Gastroesophageal sphincter (tissue), 4 donors: ENCODE results near the gene JAM3. TPM values are rescaled to one million over a fixed set of nuclear protein-coding genes. Genes with fewer than 3 reads are reported as not detected.
"Not testable (repeated sequence)": the region's sequence is repeated elsewhere in the genome, so short reads cannot be mapped to it uniquely, and the experiment has no call there.

Experiments used
- ATAC-seq: fragments of 150-250 bp; one replicate; pipeline ENCODE4 v1.9.1; 2016; ENCODE audit warnings: mild to moderate bottlenecking, moderate library complexity
- H3K27ac ChIP-seq, 4 donors: fragments of 200-600 bp; sonication (generic) in 3 of 4; 1 replicate in 3 of 4; 2 replicates in 1 of 4; pipeline ENCODE4 v1.5.1; 2016 to 2019
- H3K27me3 ChIP-seq: fragments of 200-600 bp; sonication (generic); one replicate; pipeline ENCODE4 v1.5.1; 2019
- H3K36me3 ChIP-seq, 2 donors: fragments of 200-600 bp; sonication (generic); one replicate each; pipeline ENCODE4 v1.5.1; 2019; ENCODE audit warnings: control low read depth in 1 of 2
- H3K4me1 ChIP-seq, 3 donors: fragments of 200-600 bp; sonication (generic); 1 replicate in 2 of 3; 2 replicates in 1 of 3; pipeline ENCODE4 v1.5.1; 2016 to 2019; ENCODE audit warnings: control low read depth in 2 of 3
- H3K4me3 ChIP-seq, 2 donors: fragments of 200-600 bp; sonication (generic); one replicate each; pipeline ENCODE4 v1.5.1; 2019; ENCODE audit warnings: mild to moderate bottlenecking in 1 of 2, moderate library complexity in 1 of 2
- H3K9me3 ChIP-seq, 3 donors: fragments of 200-600 bp; sonication (generic); one replicate each; pipeline ENCODE4 v1.5.1; 2017 to 2019; ENCODE audit warnings: control low read depth in 2 of 3
- CTCF ChIP-seq, 4 experiments: fragments of 200-600 bp in 2 of 4; fragments of 450-650 bp in 2 of 4; sonication (generic) in 1 of 4; IDR thresholded peaks; one replicate each; pipeline ENCODE4 v1.5.1; 2017 to 2019; ENCODE audit warnings: antibody characterized with exemption in 4 of 4, mild to moderate bottlenecking in 2 of 4, moderate library complexity in 2 of 4
- EP300 ChIP-seq: sonication (generic); formaldehyde crosslinking; IDR thresholded peaks from one replicate; pipeline ENCODE4 v1.6.1; 2017; ENCODE audit warnings: antibody characterized with exemption, mild to moderate bottlenecking
- POLR2A ChIP-seq, 2 donors: fragments of 450-650 bp; IDR thresholded peaks; one replicate each; pipeline ENCODE4 v1.6.1; 2017; ENCODE audit warnings: antibody characterized with exemption in 2 of 2, mild to moderate bottlenecking in 2 of 2, moderate library complexity in 1 of 2
- POLR2AphosphoS5 ChIP-seq: sonication (generic); formaldehyde crosslinking; IDR thresholded peaks from one replicate; pipeline ENCODE4 v1.6.1; 2017; ENCODE audit warnings: antibody characterized with exemption
- WGBS, 2 donors: methylation state at CpG; one replicate each; pipeline ENCODE4 v1.1.5; 2018; ENCODE audit warnings: low coverage in 1 of 2; 5-methylcytosine and 5-hydroxymethylcytosine counted together
- total RNA-seq, 4 donors: library from RNA; depleted of rRNA; stranded (reverse); fragments of >200 nt; gene quantifications; one replicate each; pipeline ENCODE4 v1.1.0, GENCODE V29; 2016

The JAM3 gene
- total RNA-seq, 4 donors from 2014 or later: 91.0 to 163 (median 104) TPM

GRCh38 chr11:134082990-134083389 is 14.1 kb downstream of the JAM3 start:
- 48 to 89% methylated on average over 2 of the region's 2 CpGs for WGBS, 2 donors
- TF ChIP-seq CTCF (IDR thresholded peaks at IDR 0.05) (no peak), POLR2AphosphoS5 (no peak), POLR2A (IDR thresholded peaks at IDR 0.05) (no peak)
- no peak overlapping the region for H3K27ac ChIP-seq
- peaks cover 0 to 6% of the 10 kb centered on the region in 2 donors for H3K36me3 ChIP-seq
- no peak for ATAC-seq
- H3K4me1 ChIP-seq: peaks cover 0 to 5% (median 0%) of the 10 kb centered on the region in 3 donors
- no peaks in the 10 kb centered on the region for H3K9me3 ChIP-seq
- no peaks in the 10 kb centered on the region for H3K27me3 ChIP-seq
- H3K4me3 ChIP-seq: no peak overlapping the region

GRCh38 chr11:134086376-134086775 is 17.5 kb downstream of the JAM3 start:
- Histone ChIP-seq H3K27ac (no peak overlapping the region), H3K4me3 (no peak overlapping the region), H3K9me3 (no peaks in the 10 kb centered on the region), H3K27me3 (no peaks in the 10 kb centered on the region), H3K36me3 (peaks cover 0 to 6% of the 10 kb centered on the region in 2 donors), H3K4me1 (no peaks in the 10 kb centered on the region)
- no peak for ATAC-seq
- TF ChIP-seq EP300 (no peak), CTCF (IDR thresholded peaks at IDR 0.05) (no peak), POLR2AphosphoS5 (no peak), POLR2A (IDR thresholded peaks at IDR 0.05) (no peak)
- WGBS, 2 donors: 56 to 82% methylated on average over 2 of the region's 2 CpGs

GRCh38 chr11:134092006-134092405 is 23.1 kb downstream of the JAM3 start:
- ATAC-seq: not testable (repeated sequence)

GRCh38 chr11:134097166-134097565 is 28.3 kb downstream of the JAM3 start:
- Histone ChIP-seq H3K4me1 (peaks cover 0 to 5% (median 0%) of the 10 kb centered on the region in 3 donors), H3K9me3 (no peaks in the 10 kb centered on the region), H3K27ac (no peak overlapping the region), H3K36me3 (no peaks in the 10 kb centered on the region), H3K4me3 (no peak overlapping the region), H3K27me3 (no peaks in the 10 kb centered on the region)
- TF ChIP-seq POLR2A (IDR thresholded peaks at IDR 0.05): no peak
- TF ChIP-seq POLR2AphosphoS5: no peak
- TF ChIP-seq CTCF (IDR thresholded peaks at IDR 0.05): no peak
- no peak for TF ChIP-seq EP300
- 78 to 80% methylated on average over 3 of the region's 3 CpGs for WGBS, 2 donors
- ATAC-seq: no peak

More at GRCh38 chr11:134092006-134092405, 23.1 kb downstream of the JAM3 start:
- not testable (repeated sequence) for H3K27me3 ChIP-seq, H3K4me3 ChIP-seq, H3K4me1 ChIP-seq, H3K9me3 ChIP-seq, H3K36me3 ChIP-seq, H3K27ac ChIP-seq
- 85 to 86% methylated on average over 5 to 7 of the region's 9 CpGs for WGBS, 2 donors

GRCh38 chr11:134098566-134099184 is 29.8 kb downstream of the JAM3 start:
- H3K27me3 ChIP-seq: no peaks in the 10 kb centered on the region
- H3K4me1 ChIP-seq: peaks cover 0 to 5% (median 0%) of the 10 kb centered on the region in 3 donors
- no peak for ATAC-seq
- H3K9me3 ChIP-seq: no peaks in the 10 kb centered on the region
- no peaks in the 10 kb centered on the region for H3K36me3 ChIP-seq
- H3K27ac ChIP-seq: no peak overlapping the region
- no peak overlapping the region for H3K4me3 ChIP-seq
- 90 to 100% methylated on average over 2 to 3 of the region's 3 CpGs for WGBS, 2 donors
- peak in 1 of 4 experiments; percentile 7 for TF ChIP-seq CTCF (IDR thresholded peaks at IDR 0.05)
- TF ChIP-seq EP300: no peak
